ENCODE measurements around the gene TBC1D22B. TPM values are rescaled to one million over a fixed set of nuclear protein-coding genes. Genes with fewer than 3 reads are reported as not detected.

The TBC1D22B gene
- total RNA-seq, 2 donors from 2014 or later: 6.2 to 8.5 TPM

- DNase-seq (ENCODE audit: low spot score): no peak
- intact Hi-C loops (cut with DNase I): no loop called here
Observed at GRCh38 chr6:37237789-37238188, 19.8 kb upstream of the TBC1D22B start.

GRCh38 chr6:37238381-37238780 lies 19.2 kb upstream of the TBC1D22B start:
- intact Hi-C loops (cut with DNase I): no loop called here
- no peak for DNase-seq (ENCODE audit: low spot score)

- intact Hi-C loops (cut with DNase I): no loop called here
- no peak for DNase-seq (ENCODE audit: low spot score)
Observed at GRCh38 chr6:37239526-37239925, 18.0 kb upstream of the TBC1D22B start.

GRCh38 chr6:37239950-37240713 lies 17.4 kb upstream of the TBC1D22B start:
- intact Hi-C loops (cut with DNase I): no loop called here
- peak; percentile 97 for DNase-seq (ENCODE audit: low spot score)

GRCh38 chr6:37241131-37241530 lies 16.4 kb upstream of the TBC1D22B start:
- DNase-seq (ENCODE audit: low spot score): no peak
- intact Hi-C loops (cut with DNase I): no loop called here

GRCh38 chr6:37241775-37242428 lies 15.7 kb upstream of the TBC1D22B start:
- intact Hi-C loops (cut with DNase I): no loop called here
- no peak for DNase-seq (ENCODE audit: low spot score)

- no peak for DNase-seq (ENCODE audit: low spot score)
- intact Hi-C loops (cut with DNase I): no loop called here
Observed at GRCh38 chr6:37242429-37243052, 15.0 kb upstream of the TBC1D22B start.

- intact Hi-C loops (cut with DNase I): no loop called here
- DNase-seq (ENCODE audit: low spot score): no peak
Observed at GRCh38 chr6:37243131-37243815, 14.3 kb upstream of the TBC1D22B start.

- no peak for DNase-seq (ENCODE audit: low spot score)
- intact Hi-C loops (cut with DNase I): no loop called here
Observed at GRCh38 chr6:37243816-37244370, 13.7 kb upstream of the TBC1D22B start.

GRCh38 chr6:37244430-37245310 lies 12.9 kb upstream of the TBC1D22B start:
- DNase-seq (ENCODE audit: low spot score): peak; percentile 82
- intact Hi-C loops (cut with DNase I): no loop called here

GRCh38 chr6:37251211-37251780 lies 6.3 kb upstream of the TBC1D22B start:
- no peak for DNase-seq (ENCODE audit: low spot score)
- intact Hi-C loops (cut with DNase I): no loop called here

- intact Hi-C loops (cut with DNase I): no loop called here
Observed at GRCh38 chr6:37253486-37254007, 4.0 kb upstream of the TBC1D22B start.

GRCh38 chr6:37254881-37255280 lies 2.7 kb upstream of the TBC1D22B start:
- no peak for DNase-seq (ENCODE audit: low spot score)
- intact Hi-C loops (cut with DNase I): no loop called here

More at GRCh38 chr6:37253486-37254007, 4.0 kb upstream of the TBC1D22B start:
- no peak for DNase-seq (ENCODE audit: low spot score)

GRCh38 chr6:37256692-37257319 lies 766 bp upstream of the TBC1D22B start:
- DNase-seq (ENCODE audit: low spot score): no peak
- intact Hi-C loops (cut with DNase I): no loop called here

GRCh38 chr6:37257320-37257633 lies 295 bp upstream of the TBC1D22B start:
- intact Hi-C loops (cut with DNase I): no loop called here

GRCh38 chr6:37258405-37259105 lies 983 bp downstream of the TBC1D22B start:
- intact Hi-C loops (cut with DNase I): no loop called here

More at GRCh38 chr6:37257320-37257633, 295 bp upstream of the TBC1D22B start:
- DNase-seq (ENCODE audit: low spot score): no peak

GRCh38 chr6:37259191-37259590 lies 1.6 kb downstream of the TBC1D22B start:
- no peak for DNase-seq (ENCODE audit: low spot score)
- intact Hi-C loops (cut with DNase I): no loop called here

More at GRCh38 chr6:37258405-37259105, 983 bp downstream of the TBC1D22B start:
- DNase-seq (ENCODE audit: low spot score): no peak

All from posterior vena cava (tissue), 2 donors.